ENCODE data around the gene LMAN2L.
"Not testable (repeated sequence)": the region's sequence is repeated elsewhere in the genome, so short reads cannot be mapped to it uniquely, and the experiment has no call there.

Gene LMAN2L

GRCh38 chr2:96685577-96686459 is 54.0 kb downstream of the LMAN2L start:
- DNase-seq = no peak

GRCh38 chr2:96684883-96685576 is 54.8 kb downstream of the LMAN2L start:
- no peak for DNase-seq

GRCh38 chr2:96683972-96684820 is 55.7 kb downstream of the LMAN2L start:
- DNase-seq = no peak

- DNase-seq = no peak
Measured at GRCh38 chr2:96683307-96683706, 56.6 kb downstream of the LMAN2L start.

DNA sequence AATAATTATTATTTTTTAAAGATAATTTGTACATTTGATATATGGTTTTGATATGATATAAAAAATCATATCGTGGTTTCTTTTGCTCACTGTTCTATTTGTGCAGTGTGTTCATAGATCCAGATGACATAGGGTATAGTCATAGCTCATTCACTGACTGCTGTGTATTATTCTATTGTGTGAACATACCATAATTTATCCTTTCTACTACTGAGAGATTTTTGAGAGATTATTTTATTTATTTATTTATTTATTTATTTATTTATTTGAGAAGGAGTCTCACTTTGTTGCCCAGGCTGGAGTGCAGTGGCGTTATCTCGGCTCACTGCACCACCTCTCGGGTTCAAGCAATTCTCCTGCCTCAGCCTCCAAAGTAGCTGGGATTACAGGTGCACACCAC is 58.3 kb downstream of the LMAN2L start:
- no peak for DNase-seq

GRCh38 chr2:96680561-96681141 is 59.2 kb downstream of the LMAN2L start:
- DNase-seq = no peak

DNA sequence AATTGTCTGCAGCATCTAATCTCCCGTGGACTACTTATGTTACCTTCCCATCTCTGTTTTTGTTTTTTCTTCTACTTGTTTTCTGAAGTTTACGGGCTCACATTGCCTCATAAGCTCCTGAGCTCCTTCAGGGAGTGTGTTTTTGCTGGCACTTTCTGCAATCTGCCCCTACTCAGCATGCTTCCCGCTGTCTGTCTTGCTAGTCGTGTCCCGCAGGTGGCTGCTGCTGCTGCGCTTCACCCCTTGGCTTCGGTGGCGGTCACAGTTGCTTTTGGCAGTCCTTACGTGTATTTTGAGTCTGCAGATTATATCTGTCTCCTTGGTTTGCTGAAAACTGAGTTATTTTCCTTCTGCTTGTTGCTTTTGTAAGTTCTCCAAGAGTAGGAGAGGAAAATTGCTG is 60.0 kb downstream of the LMAN2L start:
- no peak for DNase-seq

- DNase-seq = no peak
Measured at GRCh38 chr2:96669539-96670215, 70.2 kb downstream of the LMAN2L start.

GRCh38 chr2:96668771-96669170 is 71.1 kb downstream of the LMAN2L start:
- no peak for DNase-seq

DNA sequence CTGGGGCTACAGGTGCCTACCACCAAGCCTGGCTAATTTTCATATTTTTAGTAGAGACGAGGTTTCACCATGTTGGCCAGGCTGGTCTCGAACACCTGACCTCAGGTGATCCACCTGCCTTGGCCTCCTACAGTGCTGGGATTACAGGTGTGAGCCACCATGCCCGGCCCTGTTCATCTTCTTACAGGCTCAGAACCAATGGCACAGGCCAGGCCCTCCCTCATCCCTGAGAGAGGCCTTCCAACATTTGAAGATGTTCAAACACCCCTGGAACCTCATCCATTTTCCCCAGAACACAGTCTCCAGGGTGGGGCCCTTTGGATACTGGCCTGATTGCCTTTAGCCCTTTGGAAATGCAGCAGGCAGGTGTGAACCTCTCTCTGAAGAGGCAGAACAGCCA is 74.1 kb downstream of the LMAN2L start:
- not testable (repeated sequence) for DNase-seq

GRCh38 chr2:96665083-96665569 is 74.7 kb downstream of the LMAN2L start:
- no peak for DNase-seq

- DNase-seq = no peak
Measured at GRCh38 chr2:96664366-96664925, 75.4 kb downstream of the LMAN2L start.

DNA sequence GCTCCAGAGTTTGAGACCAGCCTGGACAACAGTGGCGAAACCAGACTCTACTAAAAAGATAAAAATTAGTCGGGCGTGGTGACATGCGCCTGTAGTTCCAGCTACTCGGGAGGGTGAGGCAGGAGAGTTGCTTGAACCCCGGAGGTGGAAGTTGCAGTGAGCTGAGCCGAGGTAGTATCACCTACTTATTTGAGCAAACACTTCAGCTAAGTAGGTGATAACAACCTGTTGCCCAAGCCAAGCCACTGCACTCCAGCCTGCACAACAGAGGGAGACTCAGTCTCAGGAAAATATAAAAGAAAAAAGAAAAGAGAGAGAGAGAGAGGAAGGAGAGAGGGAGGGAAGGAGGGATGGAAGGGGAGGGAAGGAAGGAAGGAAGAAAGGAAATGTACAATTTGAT is 76.0 kb downstream of the LMAN2L start:
- DNase-seq = no peak

DNA sequence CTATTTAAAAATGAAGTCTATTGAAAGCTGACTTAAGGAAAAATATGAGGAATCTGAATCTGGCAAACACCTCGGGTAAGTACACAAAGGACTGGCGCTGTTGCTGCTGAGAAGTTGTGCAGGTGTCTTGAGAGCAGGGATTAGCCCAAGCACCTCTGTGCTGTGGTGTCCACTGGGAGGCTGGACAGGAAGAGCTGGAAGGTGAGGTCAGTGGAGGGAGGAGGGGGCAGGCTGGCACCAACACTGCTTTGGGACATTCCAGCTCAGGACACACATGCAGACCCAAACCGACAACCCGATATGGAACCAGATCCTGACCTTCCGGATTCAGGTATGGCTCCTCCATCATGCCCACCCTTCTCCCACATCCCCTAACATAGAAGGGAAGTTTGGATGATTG is 76.7 kb downstream of the LMAN2L start:
- no peak for DNase-seq

DNA sequence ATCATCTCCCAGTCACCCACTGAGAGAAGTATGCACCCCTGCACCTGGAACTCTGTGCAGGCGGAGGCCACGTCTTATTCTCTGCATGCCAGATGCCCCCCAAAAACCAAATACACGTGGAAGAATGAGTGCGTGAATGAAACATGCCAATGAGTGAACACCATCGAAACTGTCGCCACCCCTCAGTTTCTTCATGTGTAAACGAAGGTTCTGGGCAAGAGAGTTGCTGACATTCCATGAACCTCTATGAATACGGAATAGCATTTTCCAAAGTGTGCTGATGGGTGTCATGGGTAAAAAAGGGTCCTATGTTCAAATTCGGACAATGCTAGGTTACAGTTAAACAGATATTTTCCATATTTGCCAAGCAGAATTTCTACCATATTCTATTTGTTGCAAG is 77.5 kb downstream of the LMAN2L start:
- no peak for DNase-seq

GRCh38 chr2:96661324-96661723 is 78.5 kb downstream of the LMAN2L start:
- no peak for DNase-seq

GRCh38 chr2:96656540-96656939 is 83.3 kb downstream of the LMAN2L start:
- no peak for DNase-seq
